ENCODE measurements around the gene KCP.

GRCh38 chr7:128939075-128939860 lies 28.8 kb upstream of the KCP start:
- no peak for TF ChIP-seq POLR2A (IDR thresholded peaks at IDR 0.05; ENCODE audit: borderline replicate concordance, extremely low read depth, insufficient read depth, insufficient read length)
- no peak for TF ChIP-seq CTCF (IDR thresholded peaks at IDR 0.05 in 2 of 3, conservative IDR thresholded peaks at IDR 0.05 in 1 of 3; ENCODE audit: borderline replicate concordance in 1 of 3, insufficient read depth in 1 of 3, low read depth in 2 of 3, low read length in 2 of 3)
- no peak for TF ChIP-seq ATF3 (IDR thresholded peaks at IDR 0.05)
- no peak for TF ChIP-seq ZFX (IDR thresholded peaks at IDR 0.05)

Measured in HCT116 (cell line).